Activated CD4-positive, alpha-beta T cell treated with anti-CD3 and anti-CD28 coated beads, Interleukin-2, amount 50 U/mL, for 16 hours (primary cell): ENCODE data around the gene USP37.

ENCODE experiments used
- DNase-seq: peaks from one replicate; pipeline ENCODE4 v3.0.0-alpha.2; 2020

The USP37 gene

DNA sequence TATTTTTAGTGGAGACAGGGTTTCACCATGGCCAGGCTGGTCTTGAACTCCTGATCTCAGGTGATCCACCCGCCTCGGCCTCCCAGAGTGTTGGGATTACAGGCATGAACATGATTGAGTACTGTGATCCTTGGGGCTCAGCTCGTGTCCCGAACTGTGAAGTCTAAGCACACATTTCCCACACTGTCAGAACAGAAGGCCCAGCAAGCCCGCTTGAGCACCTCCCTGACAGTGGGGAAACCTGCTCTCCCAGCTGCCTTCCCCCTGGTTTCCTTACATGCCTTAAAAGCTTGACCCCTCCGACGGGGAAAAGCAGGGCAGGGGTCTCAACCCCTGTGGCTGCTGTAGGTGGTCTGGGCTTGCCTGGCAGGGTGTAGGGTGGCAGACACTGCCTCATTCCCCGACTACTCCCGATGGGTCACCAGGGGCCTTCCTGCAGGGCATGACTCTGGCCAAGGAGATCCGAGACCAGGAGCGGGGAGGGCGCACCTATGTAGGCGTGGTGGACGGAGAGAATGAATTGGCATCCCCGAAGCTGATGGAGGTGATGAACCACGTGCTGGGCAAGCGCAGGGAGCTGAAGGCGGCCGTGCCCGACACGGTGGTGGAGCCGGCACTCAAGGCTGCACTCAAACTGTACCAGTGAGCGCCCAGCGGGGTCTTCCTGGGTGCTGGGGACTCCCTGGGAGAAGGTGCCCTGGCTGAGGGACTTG is 139.1 kb downstream of the USP37 start:
- no peak for DNase-seq

DNA sequence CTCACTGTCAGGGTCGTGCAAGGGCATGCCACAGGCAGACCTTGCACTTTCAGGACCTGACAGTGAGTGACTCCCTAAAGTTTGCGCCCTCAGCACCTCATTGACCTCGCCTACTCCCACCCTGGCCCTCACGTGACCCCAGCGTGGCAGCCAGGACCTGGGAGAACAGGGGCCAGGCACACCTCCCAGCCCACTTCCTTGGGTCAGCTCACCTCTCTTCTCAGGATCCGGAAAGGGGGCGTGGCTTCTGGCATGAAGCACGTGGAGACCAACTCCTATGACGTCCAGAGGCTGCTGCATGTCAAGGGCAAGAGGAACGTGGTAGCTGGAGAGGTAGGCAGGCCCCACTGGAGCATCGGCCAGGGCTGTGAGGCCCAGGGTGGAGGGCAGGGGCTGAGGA is 140.4 kb downstream of the USP37 start:
- no peak for DNase-seq

- DNase-seq = no peak
These were observed 142.6 kb downstream of the USP37 start for GRCh38 chr2:218425531-218425930.

- DNase-seq = no peak
These were observed 144.6 kb downstream of the USP37 start for GRCh38 chr2:218423584-218423983.

GRCh38 chr2:218422403-218423086 is 145.6 kb downstream of the USP37 start:
- no peak for DNase-seq

GRCh38 chr2:218421027-218421426 is 147.1 kb downstream of the USP37 start:
- no peak for DNase-seq

DNA sequence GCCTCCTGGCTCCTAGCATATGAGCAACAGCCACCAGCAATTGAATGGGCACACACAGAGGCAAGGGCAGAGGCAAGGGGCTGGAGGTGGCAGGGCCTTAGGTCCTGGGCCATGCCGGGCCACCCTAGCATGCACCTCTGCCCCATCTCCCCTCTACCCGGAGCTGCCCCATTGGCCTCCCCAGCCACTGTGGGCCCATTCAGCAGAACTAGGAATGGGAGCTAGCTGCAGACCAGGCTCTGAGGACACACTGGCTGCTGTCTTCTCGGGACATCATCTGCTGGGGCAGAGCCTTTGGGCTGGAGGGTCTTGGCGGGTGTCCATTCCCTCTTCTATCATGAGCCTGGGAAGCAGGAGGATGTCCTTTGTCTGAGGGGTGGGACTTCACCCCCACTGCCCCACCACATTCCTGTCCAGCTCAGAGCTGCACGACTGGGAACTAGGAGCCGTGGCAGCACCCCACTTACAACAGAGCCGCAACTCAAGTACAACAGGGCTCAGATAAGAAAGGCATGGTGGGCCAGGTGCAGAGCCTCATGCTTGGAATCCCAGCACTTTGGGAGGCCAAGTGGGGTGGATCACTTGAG is 148.4 kb downstream of the USP37 start:
- DNase-seq = no peak

DNA sequence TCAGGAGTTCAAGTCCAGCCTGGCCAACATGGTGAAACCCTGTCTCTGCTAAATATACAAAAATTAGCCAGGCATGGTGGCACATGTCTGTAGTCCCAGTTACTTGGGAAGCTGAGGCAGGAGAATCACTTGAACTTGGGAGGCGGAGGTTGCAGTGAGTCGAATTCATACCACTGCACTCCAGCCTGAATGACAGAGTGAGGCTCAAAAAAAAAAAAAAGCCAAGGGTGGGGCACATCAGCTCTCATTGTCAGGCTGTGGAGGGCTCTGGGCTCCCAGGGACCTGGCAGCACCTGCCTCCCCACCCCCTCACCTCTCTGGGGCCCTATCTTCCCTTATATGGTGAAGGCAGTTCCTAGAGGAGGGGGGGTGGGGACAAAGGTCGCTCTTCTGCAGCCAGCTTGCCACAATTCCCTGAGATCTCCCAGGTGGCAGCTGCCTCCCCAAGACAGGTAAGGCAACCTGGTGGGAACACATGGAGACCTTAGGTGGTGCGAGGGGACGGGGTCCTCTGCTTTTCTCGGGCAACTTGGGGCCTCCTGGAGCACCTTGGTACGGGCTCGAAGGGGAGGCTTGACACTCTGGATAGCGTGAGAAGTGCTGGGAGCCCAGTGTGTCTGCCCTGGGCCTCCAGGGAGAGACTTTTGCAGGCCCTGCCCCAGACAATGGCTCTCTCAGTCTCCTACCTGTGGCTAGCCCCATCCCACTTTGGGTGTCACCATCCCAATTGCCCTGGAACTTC is 149.3 kb downstream of the USP37 start, which contains the start of gene VIL1:
Gene VIL1 (plus strand): TSS at position 407 of the 742 bp plus-strand sequence. CDS start 4,656 bp downstream, outside the sequence.
- DNase-seq = no peak

DNA sequence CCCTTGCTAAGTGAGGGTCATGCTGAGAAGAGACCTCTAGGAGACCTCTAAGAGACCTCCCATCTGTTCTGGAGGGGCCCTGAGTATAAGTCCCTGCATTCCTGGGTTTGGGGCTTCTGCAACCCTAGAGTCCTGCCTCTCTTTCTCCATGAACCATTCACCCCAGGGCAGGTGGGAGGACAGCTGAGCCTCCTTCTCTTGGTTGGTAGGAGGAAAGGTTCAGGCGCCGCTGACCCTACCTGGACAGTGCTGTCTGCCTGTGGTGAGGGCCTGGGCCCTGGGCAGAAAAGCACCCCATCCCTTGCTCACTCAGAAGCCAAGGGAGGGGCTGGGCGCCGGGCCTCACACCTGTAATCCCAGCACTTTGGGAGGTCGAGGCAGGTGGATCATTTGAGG is 149.8 kb downstream of the USP37 start:
- DNase-seq = no peak

DNA sequence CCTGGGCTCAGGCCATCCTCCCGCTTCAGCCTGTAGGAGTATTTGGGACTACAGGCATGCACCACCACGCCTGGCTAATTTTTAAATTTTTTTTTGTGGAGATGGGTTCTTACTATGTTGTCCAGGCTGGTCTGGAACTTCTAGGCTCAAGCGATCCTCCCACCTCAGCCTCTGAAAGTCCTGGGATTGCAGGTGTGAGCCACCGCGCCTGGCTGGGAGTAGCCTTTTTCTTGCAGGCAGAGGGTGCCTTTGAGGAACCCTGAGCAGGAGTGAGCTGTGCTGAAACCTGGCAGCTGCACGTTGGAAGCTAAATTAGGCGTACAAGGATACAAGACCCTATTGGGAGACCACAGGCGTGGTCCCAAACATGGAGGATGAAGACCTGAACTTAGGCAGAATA is 160.4 kb downstream of the USP37 start:
- DNase-seq = no peak

DNA sequence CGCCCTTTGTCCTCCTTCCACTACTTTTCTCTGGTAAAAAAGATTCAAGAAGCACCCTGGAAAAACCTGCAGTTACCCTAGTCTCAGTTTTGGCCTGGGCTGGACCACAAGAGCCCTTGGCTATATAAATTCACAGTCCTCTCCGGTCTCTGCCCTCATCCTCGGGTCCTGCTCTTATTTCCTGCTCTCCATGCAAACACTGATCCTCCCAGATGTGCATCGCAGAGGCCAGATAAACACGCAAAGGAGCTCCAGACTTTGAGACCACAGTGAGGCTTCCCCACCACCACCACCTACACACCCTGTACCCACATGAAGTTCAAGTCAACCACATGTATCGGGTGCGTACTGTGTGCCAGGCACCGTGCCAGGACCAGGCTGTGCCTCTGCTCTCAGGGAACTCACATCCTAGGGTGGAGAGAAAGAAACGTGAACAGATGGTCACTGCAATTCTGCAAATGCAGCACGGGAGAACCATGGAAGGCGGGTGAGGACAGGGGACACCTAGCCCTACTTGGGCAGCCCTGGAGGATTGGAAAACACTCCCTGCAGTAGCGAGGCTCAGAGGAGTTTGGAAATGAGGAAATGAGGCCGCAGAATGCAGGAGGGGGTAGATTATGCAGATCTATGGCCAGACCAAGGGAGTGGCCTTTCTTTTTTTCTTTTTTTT is 161.1 kb downstream of the USP37 start:
- peak; percentile 64 for DNase-seq

DNA sequence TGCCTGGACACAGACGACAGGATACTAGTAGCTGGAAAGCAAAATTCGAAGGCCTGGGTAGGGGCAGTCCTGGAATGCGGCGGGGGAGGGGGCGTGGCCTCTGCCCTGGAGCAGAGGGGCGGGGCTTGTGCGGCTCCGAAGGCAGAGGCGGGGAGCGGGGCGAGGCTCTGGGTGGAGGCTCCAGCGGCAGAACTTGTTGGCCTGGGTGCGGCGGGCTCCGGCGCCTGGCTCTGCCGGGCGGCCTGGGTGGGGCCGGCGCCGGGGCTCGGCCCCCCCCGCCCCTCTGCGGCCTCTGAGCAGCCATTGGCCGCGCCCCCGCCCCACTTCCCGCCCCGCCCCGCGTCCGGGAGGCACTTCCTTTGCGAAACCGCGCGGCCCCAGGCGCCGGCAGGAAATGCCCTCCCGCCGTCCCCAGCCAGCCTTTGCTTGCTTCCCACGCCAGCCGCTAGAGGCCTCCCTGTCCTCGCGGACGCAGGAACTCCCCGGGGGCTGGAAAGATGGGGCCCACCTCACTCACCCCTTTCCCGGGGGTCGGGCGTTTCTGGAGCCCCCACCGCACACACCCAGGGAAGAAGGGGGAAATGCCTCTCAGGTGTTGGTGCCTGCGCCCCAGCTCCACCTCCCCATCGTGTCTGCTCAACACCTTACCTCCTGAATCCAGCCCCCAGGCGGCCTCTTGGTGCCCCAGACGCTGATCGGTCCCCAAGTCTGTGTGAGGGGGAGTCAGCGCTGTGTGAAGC is 161.8 kb downstream of the USP37 start:
- DNase-seq = peak; percentile 97

DNA sequence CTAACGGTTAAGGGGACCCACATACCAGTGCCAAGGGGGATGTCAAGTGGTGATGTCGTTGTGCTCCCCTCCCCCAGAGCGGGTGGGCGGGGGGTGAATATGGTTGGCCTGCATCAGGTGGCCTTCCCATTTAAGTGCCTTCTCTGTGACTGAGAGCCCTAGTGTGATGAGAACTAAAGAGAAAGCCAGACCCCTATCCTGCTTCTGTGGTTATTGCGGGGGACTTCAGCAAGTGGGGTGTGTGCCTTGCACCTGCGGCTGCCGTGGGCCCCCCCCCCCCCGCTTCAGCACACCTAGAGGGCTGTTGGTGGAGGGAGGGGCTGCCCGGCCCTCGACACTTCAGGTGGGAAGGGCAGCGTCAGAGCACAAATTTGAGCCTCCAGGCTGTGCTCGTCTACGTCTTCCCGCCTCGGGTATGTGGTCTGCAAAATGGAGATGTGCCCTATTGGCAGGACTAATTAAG is 162.4 kb downstream of the USP37 start:
- no peak for DNase-seq

GRCh38 chr2:218405086-218405745 is 162.9 kb downstream of the USP37 start:
- DNase-seq = no peak

- DNase-seq = no peak
These were observed 163.6 kb downstream of the USP37 start for GRCh38 chr2:218404351-218405085.

- DNase-seq = no peak
These were observed 164.3 kb downstream of the USP37 start for GRCh38 chr2:218403810-218404209.

- DNase-seq = no peak
These were observed 165.2 kb downstream of the USP37 start for GRCh38 chr2:218402911-218403411.

DNA sequence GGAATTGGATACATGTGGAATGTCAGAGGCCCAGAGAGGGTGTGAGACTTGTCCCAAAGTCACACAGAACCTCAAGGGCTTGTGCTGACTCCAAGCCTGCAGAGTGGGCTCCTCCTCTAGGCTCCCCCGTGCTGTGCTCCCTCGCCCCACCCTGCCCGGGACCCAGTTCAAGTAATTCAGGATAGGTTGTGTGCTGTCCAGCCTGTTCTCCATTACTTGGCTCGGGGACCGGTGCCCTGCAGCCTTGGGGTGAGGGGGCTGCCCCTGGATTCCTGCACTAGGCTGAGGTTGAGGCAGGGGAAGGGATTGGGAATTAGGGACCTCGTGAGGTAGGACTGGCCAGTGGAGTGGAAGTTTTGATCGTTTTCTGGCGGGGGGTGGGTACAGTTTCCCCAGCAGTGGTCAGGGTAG is 165.7 kb downstream of the USP37 start:
- DNase-seq = no peak

DNA sequence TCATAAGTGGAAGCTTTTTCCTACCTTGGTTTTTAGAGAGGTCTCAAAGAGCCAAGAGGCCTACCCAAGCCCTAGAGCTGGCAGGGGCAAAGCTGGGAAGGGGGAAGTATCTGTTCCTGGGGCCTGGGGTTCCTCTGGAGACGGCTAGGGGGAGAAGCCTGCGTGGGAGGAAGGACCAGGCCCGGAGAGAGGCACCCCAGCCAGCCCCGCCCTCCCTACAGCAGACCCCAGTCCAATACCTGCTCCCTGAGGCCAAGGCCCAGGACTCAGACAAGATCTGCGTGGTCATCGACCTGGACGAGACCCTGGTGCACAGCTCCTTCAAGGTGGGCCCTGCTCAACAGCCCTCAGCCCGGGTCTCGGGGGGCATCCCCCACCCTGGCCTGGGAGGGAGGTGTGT is 166.3 kb downstream of the USP37 start:
- DNase-seq = no peak
